K562 (cell line): ENCODE measurements around the gene CCDC9B. TPM values are rescaled to one million over a fixed set of nuclear protein-coding genes. Genes with fewer than 3 reads are reported as not detected.
A peak's percentile ranks its signal among the peaks of the same experiment; 100 is the strongest.

ENCODE experiments used
- ATAC-seq: fragments of 200-7000 bp; cut with Tn5 transposase; 3 replicates; pipeline ENCODE4 v1.9.1; 2020; ENCODE audit warnings: moderate library complexity
- BruUV-seq: library from RNA; stranded (reverse); fragments of 400-500 nt; replicated peaks from 2 replicates; lab custom pipeline; 2021; lab: Mats Ljungman, UMichigan
- CTCF ChIA-PET: fragments of 300-600 bp; formaldehyde crosslinking; extraction: SDS; loops from one replicate; lab custom pipeline; 2021; ENCODE audit warnings: low intra/inter-chr PET ratio; lab: Yijun Ruan, JAX
- POLR2A ChIA-PET: fragments of 300-600, 350-650 bp; sonication (Branson Sonifier 250); formaldehyde crosslinking; extraction: SDS; loops from one replicate; lab custom pipeline; 2021; ENCODE audit warnings: antibody characterized with exemption, inconsistent platforms; lab: Yijun Ruan, JAX
- DNase-seq, 4 experiments: peaks; one replicate each; pipeline versions ENCODE4 v3.0.0 to v3.0.0-alpha.2; 2011 to 2018; ENCODE audit warnings: low spot score in 3 of 4, mixed read lengths in 3 of 4; ENCODE audit errors: extremely low read depth in 1 of 4
- FAIRE-seq: peaks from 2 replicates; lab custom pipeline; 2011; peaks lifted over from hg19 to GRCh38; lab: Jason Lieb, UNC
- H2AFZ ChIP-seq: 2 replicates; pipeline ENCODE4 v1.6.0; 2011; ENCODE audit warnings: low read depth, low read length, control low read depth, inconsistent platforms
- H3K27ac ChIP-seq: fragments of 200-600 bp; 3 replicates; pipeline ENCODE4 v1.8.0; 2011; ENCODE audit warnings: low read depth, mild to moderate bottlenecking, control low read depth, inconsistent platforms, low read length, moderate library complexity, mixed read lengths; ENCODE audit errors: extremely low read depth
- H3K27me3 ChIP-seq, 2 experiments: fragments of 300-600 bp in 1 of 2; 2 replicates in 1 of 2; 3 replicates in 1 of 2; pipeline versions ENCODE4 v1.6.0 to v1.8.0; 2011; ENCODE audit warnings: inconsistent platforms in 2 of 2, low read length in 2 of 2, mild to moderate bottlenecking in 1 of 2, mixed read lengths in 1 of 2, moderate library complexity in 1 of 2; ENCODE audit not compliant: control insufficient read depth in 2 of 2, insufficient read depth in 2 of 2
- H3K36me3 ChIP-seq: fragments of 300-600 bp; 3 replicates; pipeline ENCODE4 v1.8.0; 2011; ENCODE audit warnings: mild to moderate bottlenecking, low read length, inconsistent platforms; ENCODE audit not compliant: control insufficient read depth, insufficient read depth
- H3K4me1 ChIP-seq, 2 experiments: fragments of 200-600 bp in 1 of 2; replicated peaks in 1 of 2; 2 replicates in 1 of 2; 3 replicates in 1 of 2; pipeline versions ENCODE4 v1.5.1 to v1.8.0; 2011; ENCODE audit warnings: inconsistent platforms in 2 of 2, low read length in 2 of 2, mild to moderate bottlenecking in 1 of 2, mixed read lengths in 1 of 2, moderate library complexity in 1 of 2; ENCODE audit not compliant: control insufficient read depth in 2 of 2, insufficient read depth in 2 of 2
- H3K4me2 ChIP-seq: 2 replicates; pipeline ENCODE4 v1.6.1; 2011; ENCODE audit warnings: low read length, control low read depth, inconsistent platforms, mixed read lengths; ENCODE audit not compliant: insufficient read depth
- H3K4me3 ChIP-seq: fragments of 200-600 bp; sonication (generic), shearing (Covaris generic); 2 replicates; pipeline ENCODE4 v1.5.1; 2016; ENCODE audit warnings: control low read depth, inconsistent platforms
- H3K79me2 ChIP-seq: fragments of 200-600 bp; 3 replicates; pipeline ENCODE4 v1.8.0; 2011; ENCODE audit warnings: low read length, inconsistent platforms; ENCODE audit not compliant: control insufficient read depth, insufficient read depth
- H3K9ac ChIP-seq, 2 experiments: 2 replicates each; pipeline versions ENCODE4 v1.6.0 to v1.6.1; 2011; ENCODE audit warnings: low read depth in 2 of 2, low read length in 2 of 2, control low read depth in 1 of 2, inconsistent platforms in 1 of 2, mild to moderate bottlenecking in 1 of 2, mixed read lengths in 1 of 2; ENCODE audit not compliant: insufficient read depth in 1 of 2
- H3K9me1 ChIP-seq: one replicate; pipeline ENCODE4 v1.6.0; 2011; ENCODE audit warnings: inconsistent platforms, mild to moderate bottlenecking, low read length, moderate library complexity; ENCODE audit not compliant: control insufficient read depth, insufficient read depth
- H3K9me3 ChIP-seq: replicated peaks from 2 replicates; pipeline ENCODE4 v1.5.1; 2011; ENCODE audit warnings: low read depth, low read length, inconsistent platforms; ENCODE audit not compliant: control insufficient read depth, insufficient read depth
- H4K20me1 ChIP-seq: replicated peaks from 2 replicates; pipeline ENCODE4 v1.6.1; 2011; ENCODE audit warnings: low read length, inconsistent platforms, mixed read lengths; ENCODE audit not compliant: control insufficient read depth, insufficient read depth
- ESRRB ChIP-seq: fragments of 250-450 bp; sonication (Bioruptor Pico); IDR thresholded peaks from 2 replicates; pipeline ENCODE4 v1.5.0; 2020; ENCODE audit warnings: mild to moderate bottlenecking, moderate library complexity, borderline replicate concordance
- ETV1 ChIP-seq: fragments of 450-650 bp; conservative IDR thresholded peaks from 2 replicates; pipeline ENCODE4 v1.6.1; 2016; ENCODE audit warnings: missing genetic modification characterization, control low read depth, low read depth, missing compliant biosample characterization
- HNRNPUL1 ChIP-seq: fragments of 200-400 bp; formaldehyde crosslinking; IDR thresholded peaks from 2 replicates; pipeline ENCODE4 v1.6.1; 2017; ENCODE audit warnings: low read length
- MEIS2 ChIP-seq: fragments of 450-650 bp; IDR thresholded peaks from 2 replicates; pipeline ENCODE4 v1.6.1; 2014; ENCODE audit warnings: mild to moderate bottlenecking; ENCODE audit not compliant: partially characterized antibody
- MXD1 ChIP-seq: fragments of 250-450 bp; sonication (Bioruptor Pico); IDR thresholded peaks from 2 replicates; pipeline ENCODE4 v1.8.0; 2021; ENCODE audit warnings: borderline replicate concordance, mild to moderate bottlenecking, moderate library complexity; ENCODE audit not compliant: poor library complexity, severe bottlenecking
- NELFE ChIP-seq: IDR thresholded peaks from 2 replicates; pipeline ENCODE4 v1.6.1; 2011; ENCODE audit warnings: mild to moderate bottlenecking; ENCODE audit not compliant: insufficient read depth, insufficient read length
- PKNOX1 ChIP-seq: fragments of 450-650 bp; IDR thresholded peaks from 2 replicates; pipeline ENCODE4 v1.6.1; 2016
- RAD51 ChIP-seq: fragments of 450-650 bp; IDR thresholded peaks from 2 replicates; pipeline ENCODE4 v1.7.1; 2016; ENCODE audit warnings: low read depth, mild to moderate bottlenecking, borderline replicate concordance
- RFX1 ChIP-seq: fragments of 450-650 bp; IDR thresholded peaks from 2 replicates; pipeline ENCODE4 v1.6.1; 2016; ENCODE audit warnings: mild to moderate bottlenecking, moderate library complexity
- SRF ChIP-seq, 2 experiments: fragments of 250-450, 450-650 bp in 1 of 2; sonication (Bioruptor Pico) in 1 of 2; sonication (generic) in 1 of 2; formaldehyde crosslinking; IDR thresholded peaks; 2 replicates each; pipeline versions ENCODE4 v1.5.0 to v1.5.1; 2020 to 2022; ENCODE audit warnings: mild to moderate bottlenecking in 1 of 2, missing genetic modification reagents in 1 of 2
- TAF15 ChIP-seq: fragments of 200-400 bp; formaldehyde crosslinking; IDR thresholded peaks from 2 replicates; pipeline ENCODE4 v1.6.1; 2017; ENCODE audit warnings: mild to moderate bottlenecking, low read depth, low read length, moderate library complexity
- TAL1 ChIP-seq: fragments of 450-650 bp; IDR thresholded peaks from 2 replicates; pipeline ENCODE4 v1.6.1; 2016; ENCODE audit warnings: mild to moderate bottlenecking
- ZNF134 ChIP-seq: fragments of 250-450 bp; sonication (Bioruptor Pico); conservative IDR thresholded peaks from 2 replicates; pipeline ENCODE4 v1.4.0; 2020
- ZNF212 ChIP-seq: fragments of 450-650 bp; formaldehyde crosslinking; IDR thresholded peaks from 2 replicates; pipeline ENCODE4 v1.4.0; 2020; ENCODE audit warnings: mild to moderate bottlenecking
- ZNF431 ChIP-seq: sonication (generic); formaldehyde crosslinking; IDR thresholded peaks from 2 replicates; pipeline ENCODE4 v1.8.0; 2022; ENCODE audit warnings: mild to moderate bottlenecking, missing genetic modification reagents
- ZNF57 ChIP-seq: fragments of 450-650 bp; formaldehyde crosslinking; IDR thresholded peaks from 2 replicates; pipeline ENCODE4 v1.4.0; 2020; ENCODE audit warnings: mild to moderate bottlenecking, moderate library complexity
- WGBS: fragments of 100-300 bp; shearing (Covaris generic); methylation state at CpG from one replicate; pipeline ENCODE4 v1.1.6; 2016; ENCODE audit warnings: low coverage, mixed read lengths; ENCODE audit not compliant: insufficient coverage; ENCODE audit errors: missing lambda C conversion rate; 5-methylcytosine and 5-hydroxymethylcytosine counted together
- in situ Hi-C: fragments of 300-500 bp; cut with MboI; formaldehyde crosslinking; loops from 4 replicates; pipeline ENCODE4 v1.15.0; 2018; ENCODE audit warnings: inconsistent platforms, mixed read lengths
- intact Hi-C: fragments of 100-400 bp; cut with micrococcal nuclease; formaldehyde crosslinking; loops from 2 replicates; pipeline ENCODE4 v1.14.2; 2022
- polyA plus RNA-seq, 8 experiments: library from polyadenylated mRNA; depleted of rRNA in 4 of 8; stranded (reverse) in 5 of 8; unstranded in 3 of 8; fragments of >200 nt; fragmentation: Nextera tagmentation in 2 of 8; fragmentation: Illumina TruSeq in 1 of 8; extraction: Ambion mirVana in 2 of 8; extraction: Trizol in 1 of 8; gene quantifications; 2 replicates each; pipeline versions ENCODE4 v1.2.1 to v1.2.3, GENCODE V29; 2011 to 2014; ENCODE audit warnings: inconsistent platforms in 1 of 8, missing spikeins in 1 of 8
- total RNA-seq, 7 experiments: library from RNA; depleted of rRNA in 6 of 7; stranded (reverse); fragments of >200 nt in 6 of 7; fragmentation: Illumina TruSeq in 2 of 7; extraction: Trizol in 2 of 7; gene quantifications; 2 replicates each; pipeline versions ENCODE4 v1.2.1 to v1.2.3, GENCODE V29; 2011 to 2021; ENCODE audit warnings: low replicate concordance in 1 of 7
- TF ChIP-seq, protein P1 (sequence below), 2 experiments: fragments of 450-650 bp in 1 of 2; sonication (generic) in 1 of 2; formaldehyde crosslinking in 1 of 2; IDR thresholded peaks in 1 of 2; conservative IDR thresholded peaks in 1 of 2; 2 replicates each; pipeline versions ENCODE4 v1.6.1 to v1.8.1; 2016 to 2023; ENCODE audit warnings: mild to moderate bottlenecking in 2 of 2, moderate library complexity in 2 of 2, inconsistent platforms in 1 of 2, missing genetic modification reagents in 1 of 2
- TF ChIP-seq, protein P2 (sequence below): IDR thresholded peaks from 3 replicates; pipeline ENCODE4 v1.6.1; 2011; ENCODE audit warnings: borderline replicate concordance, mild to moderate bottlenecking; ENCODE audit not compliant: insufficient read length, insufficient read depth

Gene CCDC9B
- total and polyA plus RNA-seq, 9 of the 15 experiments (the other 6 are each of a cell fraction or from before 2014, with no cell fraction given) = 0.01 to 0.47 (median 0.15) TPM; not detected in 1

DNA sequence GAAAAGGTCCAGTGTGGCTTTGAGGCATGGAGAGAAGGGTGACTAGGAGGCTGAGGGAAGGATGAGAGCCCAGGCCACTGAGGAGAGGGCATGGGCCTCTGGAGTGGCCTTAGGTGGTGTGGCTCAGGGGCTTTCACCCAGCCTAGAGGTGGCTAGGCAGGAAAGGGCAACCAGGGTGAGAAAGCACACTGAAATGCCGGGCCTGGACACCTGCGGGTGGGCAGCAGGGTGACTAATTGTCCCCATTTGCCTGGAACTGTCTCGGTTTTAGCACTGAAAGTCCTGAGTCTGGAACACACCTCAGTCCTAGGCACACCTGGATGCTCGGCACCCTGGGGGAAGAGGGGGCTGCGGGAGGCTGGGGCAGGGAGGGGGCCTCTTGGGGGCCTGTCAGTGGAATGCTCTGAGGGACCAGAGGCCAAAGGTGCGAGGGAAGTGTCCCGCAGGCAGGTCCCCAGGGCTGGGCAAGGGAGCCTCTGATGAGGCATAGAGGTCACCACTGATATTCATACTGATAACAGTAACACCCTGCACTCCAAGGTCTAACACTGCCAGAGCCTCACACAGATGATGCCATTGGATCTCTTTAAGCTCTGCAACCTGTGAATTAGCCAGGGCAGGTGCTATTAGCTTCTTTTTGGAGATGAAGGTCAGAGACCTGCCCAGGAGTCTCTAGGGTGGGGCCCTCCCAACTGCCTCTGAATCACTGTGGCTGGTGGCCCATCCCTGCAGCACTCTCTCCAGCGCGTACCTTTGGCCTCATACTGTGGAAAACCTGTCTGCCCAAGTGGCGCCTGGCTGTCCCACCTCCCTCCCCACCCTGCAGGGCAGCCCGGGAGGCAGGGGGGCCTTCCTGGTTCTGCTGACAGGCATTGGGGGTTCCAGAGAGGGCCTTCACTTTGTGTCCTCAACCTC is 7.1 kb upstream of the CCDC9B start:
- no peak for FAIRE-seq
- BruUV-seq = no TSS peak
- TF ChIP-seq ZNF57 (CRISPR knock-in tag) (no peak), TAL1 (no peak), SRF (CRISPR knock-in tag; IDR thresholded peaks at IDR 0.05) (no peak), TAF15 (no peak), MEIS2 (no peak), ZNF431 (no peak), ZNF134 (CRISPR knock-in tag) (no peak), ZNF212 (CRISPR knock-in tag) (no peak), RAD51 (no peak), ESRRB (CRISPR knock-in tag) (no peak), ETV1 (tag) (no peak), HNRNPUL1 (no peak), RFX1 (no peak), MXD1 (CRISPR knock-in tag) (no peak), PKNOX1 (no peak), NELFE (no peak)
- TF ChIP-seq, protein P1, sequence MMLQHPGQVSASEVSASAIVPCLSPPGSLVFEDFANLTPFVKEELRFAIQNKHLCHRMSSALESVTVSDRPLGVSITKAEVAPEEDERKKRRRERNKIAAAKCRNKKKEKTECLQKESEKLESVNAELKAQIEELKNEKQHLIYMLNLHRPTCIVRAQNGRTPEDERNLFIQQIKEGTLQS (IDR thresholded peaks at IDR 0.05) = no peak
- TF ChIP-seq, protein P1 (CRISPR knock-in tag; conservative IDR thresholded peaks at IDR 0.05) = no peak
- TF ChIP-seq, protein P2, sequence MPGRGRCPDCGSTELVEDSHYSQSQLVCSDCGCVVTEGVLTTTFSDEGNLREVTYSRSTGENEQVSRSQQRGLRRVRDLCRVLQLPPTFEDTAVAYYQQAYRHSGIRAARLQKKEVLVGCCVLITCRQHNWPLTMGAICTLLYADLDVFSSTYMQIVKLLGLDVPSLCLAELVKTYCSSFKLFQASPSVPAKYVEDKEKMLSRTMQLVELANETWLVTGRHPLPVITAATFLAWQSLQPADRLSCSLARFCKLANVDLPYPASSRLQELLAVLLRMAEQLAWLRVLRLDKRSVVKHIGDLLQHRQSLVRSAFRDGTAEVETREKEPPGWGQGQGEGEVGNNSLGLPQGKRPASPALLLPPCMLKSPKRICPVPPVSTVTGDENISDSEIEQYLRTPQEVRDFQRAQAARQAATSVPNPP = no peak

More for the DNA sequence above, 7.1 kb upstream of the CCDC9B start:
- no peak overlapping the region for H3K27ac ChIP-seq
- intact Hi-C loops = no loop called here
- no peaks in the 10 kb centered on the region for H3K9me1 ChIP-seq
- no peak; the same call in 2 of the 3 replicates for ATAC-seq
- H4K20me1 ChIP-seq = no peaks in the 10 kb centered on the region; the same call in 1 of the 2 replicates
- no peak overlapping the region for H2AFZ ChIP-seq
- no peaks in the 10 kb centered on the region for H3K36me3 ChIP-seq
- in situ Hi-C loops = loop anchor here (5.0 to 10.0 kb wide), 2 partner anchors 74 to 537 kb away; no protein-coding TSS in a partner anchor
- CTCF ChIA-PET = interaction anchor here (1.4 kb wide), 1 partner anchor 10 kb away, joined by 4 read pairs; the partner anchor contains the start of gene DISP2
- no peaks in the 10 kb centered on the region; the same call in 1 of the 2 replicates for H3K9me3 ChIP-seq
- H3K4me1 ChIP-seq = peaks cover 0 to 9% of the 10 kb centered on the region in 2 experiments; a peak in 1 of 5 replicates
- H3K4me2 ChIP-seq = no peak overlapping the region
- peak overlapping the region in 1 of 2 experiments; percentile 40; a peak in 1 of 4 replicates for H3K9ac ChIP-seq
- H3K27me3 ChIP-seq = no peaks in the 10 kb centered on the region
- POLR2A ChIA-PET = no interaction called here
- H3K79me2 ChIP-seq = no peaks in the 10 kb centered on the region
- DNase-seq = no peak
- WGBS = 47% methylated on average over 7 of the region's 11 CpGs
- no peak overlapping the region for H3K4me3 ChIP-seq
